ENCODE results near the gene NCK1. TPM values are rescaled to one million over a fixed set of nuclear protein-coding genes. Genes with fewer than 3 reads are reported as not detected.

NCK1 gene
- total and polyA plus RNA-seq, 2 of the 13 experiments (the other 11 are each of a cell fraction or from before 2014, with no cell fraction given) = 14.7 to 30.4 TPM

- Histone ChIP-seq H3K27ac (ENCODE audit: extremely low read length, insufficient read depth, low read length) (no peak overlapping the region), H3K9me3 (ENCODE audit: low read length) (no peaks in the 10 kb centered on the region), H3K36me3 (replicated peaks in 1 of 2; ENCODE audit: control insufficient read depth in 1 of 2, insufficient read depth in 2 of 2, low read length in 2 of 2) (no peaks in the 10 kb centered on the region), H3K4me2 (ENCODE audit: low read depth, low read length) (no peak overlapping the region), H2AFZ (ENCODE audit: low read length) (no peak overlapping the region), H3K79me2 (ENCODE audit: insufficient read depth, low read length) (no peaks in the 10 kb centered on the region), H3K27me3 (ENCODE audit: control insufficient read depth in 1 of 2, insufficient read depth in 2 of 2, low read length in 2 of 2) (no peaks in the 10 kb centered on the region), H3K9ac (ENCODE audit: insufficient read depth, low read depth, low read length) (no peak overlapping the region), H4K20me1 (ENCODE audit: insufficient read depth, low read length) (no peaks in the 10 kb centered on the region), H3K4me1 (ENCODE audit: insufficient read depth, low read length) (peaks cover 22% of the 10 kb centered on the region), H3K4me3 (replicated peaks in 1 of 3; ENCODE audit: insufficient read depth in 1 of 3, low read depth in 2 of 3, low read length in 3 of 3) (no peak overlapping the region)
- 94% methylated on average over 4 of the region's 4 CpGs for WGBS (ENCODE audit: low lambda C conversion rate)
- BruUV-seq (replicated peaks) = no TSS peak
- intact Hi-C loops (cut with micrococcal nuclease; ENCODE audit: unreplicated experiment) (no loop called here), in situ Hi-C loops (cut with HindIII; ENCODE audit: extremely low pct_ligation_motif_present, low pct_unique_long_range_greater_than_20kb) (no loop called here)
- no peak for ATAC-seq
- no peak for FAIRE-seq
- ChIA-PET CTCF (ENCODE audit: low intra/inter-chr PET ratio, low total read pairs) (no interaction called here), POLR2A (no interaction called here)
- TF ChIP-seq ZNF207 (IDR thresholded peaks at IDR 0.05; ENCODE audit: borderline replicate concordance) (no peak), MTA1 (CRISPR knock-in tag; IDR thresholded peaks at IDR 0.05; ENCODE audit: borderline replicate concordance) (no peak)
- DNase-seq (ENCODE audit: low spot score) = no peak
These were observed 99.1 kb downstream of the NCK1 start for GRCh38 chr3:136960838-136961836.

DNA sequence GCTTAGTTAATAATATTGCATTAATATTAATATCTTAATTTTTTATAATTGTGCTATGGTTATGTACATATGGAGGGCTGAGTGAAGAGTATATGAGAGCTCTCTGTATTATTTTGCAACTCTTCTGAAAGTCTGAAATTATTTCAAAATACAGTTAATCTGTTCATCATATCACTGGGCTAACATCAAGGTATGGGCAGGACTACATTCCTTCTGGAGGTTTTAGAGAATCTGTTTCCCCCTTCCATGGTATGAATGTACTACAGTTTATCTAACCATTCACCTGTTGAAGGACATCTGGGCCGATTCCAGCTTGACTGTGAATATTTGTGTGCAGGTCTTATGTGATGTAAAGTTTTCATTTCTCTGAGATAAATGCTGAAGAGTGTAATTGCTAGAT is 100.9 kb downstream of the NCK1 start:
- H4K20me1 ChIP-seq (ENCODE audit: insufficient read depth, low read length) = no peaks in the 10 kb centered on the region
- TF ChIP-seq BCLAF1 (IDR thresholded peaks at IDR 0.05) (no peak), ZBTB3 (CRISPR knock-in tag; IDR thresholded peaks at IDR 0.05; ENCODE audit: borderline replicate concordance, low read depth) (no peak), ZUFSP (CRISPR knock-in tag; IDR thresholded peaks at IDR 0.05; ENCODE audit: borderline replicate concordance) (no peak), HIVEP1 (CRISPR knock-in tag; IDR thresholded peaks at IDR 0.05) (no peak), TFDP1 (CRISPR knock-in tag; IDR thresholded peaks at IDR 0.05; ENCODE audit: borderline replicate concordance) (no peak), ZNF484 (CRISPR knock-in tag; IDR thresholded peaks at IDR 0.05; ENCODE audit: borderline replicate concordance, low read depth) (no peak), GABPA (IDR thresholded peaks at IDR 0.05; ENCODE audit: low read depth, low read length) (no peak), GABPA (CRISPR knock-in tag; IDR thresholded peaks at IDR 0.05; ENCODE audit: low read depth) (no peak)
- H3K4me3 ChIP-seq (replicated peaks in 1 of 3; ENCODE audit: insufficient read depth in 1 of 3, low read depth in 2 of 3, low read length in 3 of 3) = no peak overlapping the region
- H3K4me1 ChIP-seq (ENCODE audit: insufficient read depth, low read length) = peaks cover 8% of the 10 kb centered on the region
- no peak overlapping the region for H3K27ac ChIP-seq (ENCODE audit: extremely low read length, insufficient read depth, low read length)
- ATAC-seq (no peak; the same call in 2 of the 3 replicates), DNase-seq (ENCODE audit: low spot score) (no peak), FAIRE-seq (no peak)
- CTCF ChIA-PET (ENCODE audit: low intra/inter-chr PET ratio, low total read pairs) = no interaction called here
- BruUV-seq (replicated peaks) = no TSS peak
- POLR2A ChIA-PET = no interaction called here
- H3K36me3 ChIP-seq (replicated peaks in 1 of 2; ENCODE audit: control insufficient read depth in 1 of 2, insufficient read depth in 2 of 2, low read length in 2 of 2) = no peaks in the 10 kb centered on the region
- in situ Hi-C loops (cut with HindIII; ENCODE audit: extremely low pct_ligation_motif_present, low pct_unique_long_range_greater_than_20kb) (no loop called here), intact Hi-C loops (cut with micrococcal nuclease; ENCODE audit: unreplicated experiment) (no loop called here)
- H3K79me2 ChIP-seq (ENCODE audit: insufficient read depth, low read length) = no peaks in the 10 kb centered on the region
- H3K27me3 ChIP-seq (ENCODE audit: control insufficient read depth in 1 of 2, insufficient read depth in 2 of 2, low read length in 2 of 2) = no peaks in the 10 kb centered on the region
- no peak overlapping the region for H3K9ac ChIP-seq (ENCODE audit: insufficient read depth, low read depth, low read length)
- H3K9me3 ChIP-seq (ENCODE audit: low read length) = no peaks in the 10 kb centered on the region
- no peak overlapping the region for H3K4me2 ChIP-seq (ENCODE audit: low read depth, low read length)
- H2AFZ ChIP-seq (ENCODE audit: low read length) = no peak overlapping the region
- WGBS (ENCODE audit: low lambda C conversion rate) = 61% methylated on average over 1 of the region's 1 CpG
